IMR-90 (cell line): ENCODE data around the gene ARHGDIA. TPM values are rescaled to one million over a fixed set of nuclear protein-coding genes. Genes with fewer than 3 reads are reported as not detected.

Source experiments
- BHLHE40 ChIP-seq: fragments of 150-350 bp; IDR thresholded peaks from 2 replicates; pipeline ENCODE4 v1.6.1; 2016; ENCODE audit warnings: mild to moderate bottlenecking, low read depth, low read length
- CEBPB ChIP-seq: IDR thresholded peaks from 2 replicates; pipeline ENCODE4 v1.6.1; 2012; ENCODE audit warnings: low read depth, low read length, improper control_type of control experiment
- FOS ChIP-seq: fragments of 150-350 bp; IDR thresholded peaks from 2 replicates; pipeline ENCODE4 v1.6.1; 2016; ENCODE audit warnings: low read depth, low read length
- RAD21 ChIP-seq: IDR thresholded peaks from 2 replicates; pipeline ENCODE4 v1.6.1; 2012; ENCODE audit warnings: low read length, improper control_type of control experiment
- polyA plus RNA-seq, 3 experiments: library from polyadenylated mRNA; depleted of rRNA; stranded (reverse); fragments of >200 nt; gene quantifications; 2 replicates each; pipeline ENCODE4 v1.2.3, GENCODE V29; 2012; ENCODE audit warnings: low replicate concordance in 1 of 3
- total RNA-seq: library from RNA; depleted of rRNA; stranded (reverse); fragments of >200 nt; gene quantifications from 2 replicates; pipeline ENCODE4 v1.2.3, GENCODE V29; 2012

ARHGDIA gene
- total and polyA plus RNA-seq, 2 of the 4 experiments (the other 2 are of a cell fraction): 62.7 to 362 TPM

DNA sequence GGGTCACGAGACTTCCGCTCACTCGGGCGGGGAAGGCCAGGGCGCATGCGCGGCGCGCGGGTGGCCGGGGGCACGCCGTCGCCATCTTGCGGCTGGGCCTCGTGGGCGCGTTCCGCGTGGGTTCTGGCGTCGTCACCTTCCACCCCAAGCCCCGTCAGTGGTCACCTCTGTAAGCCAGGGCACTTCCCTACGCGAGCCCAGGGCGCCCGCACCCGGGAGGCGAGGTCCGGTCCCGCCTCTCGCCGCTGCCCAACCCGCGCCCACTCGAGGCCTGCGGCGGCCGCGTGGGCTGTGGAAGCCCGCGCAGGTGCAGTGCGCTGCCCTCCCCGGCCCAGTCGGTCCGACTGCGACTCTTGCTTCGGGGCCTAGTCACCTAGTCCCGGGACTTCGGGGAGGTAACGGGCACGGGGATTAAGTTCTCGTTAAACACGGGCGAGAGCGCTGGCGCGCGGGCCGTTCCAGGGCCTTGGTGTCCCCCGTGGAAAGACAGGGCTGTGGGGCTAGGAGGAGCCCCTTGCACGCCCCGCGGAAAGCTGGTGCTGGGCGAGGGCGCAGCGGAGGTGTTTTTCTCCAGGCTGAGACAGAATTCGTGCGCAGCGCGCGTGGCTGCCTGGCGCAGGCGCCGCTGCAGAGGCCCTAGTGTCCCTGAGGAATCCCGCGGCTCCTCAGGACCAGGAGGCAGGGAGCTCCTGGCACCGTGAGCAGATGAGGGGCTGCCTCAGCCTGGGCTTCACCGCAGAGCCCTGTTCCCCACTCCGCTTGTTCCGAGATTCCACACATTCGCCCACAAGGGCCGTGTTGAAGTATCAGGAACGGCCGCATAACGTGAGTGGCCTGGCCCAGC lies 472 bp upstream of the ARHGDIA start (continued):
- peak; percentile 98 for TF ChIP-seq BHLHE40
- TF ChIP-seq FOS: no peak
- TF ChIP-seq RAD21: no peak
- no peak for TF ChIP-seq CEBPB
